K562 (cell line): Measurements from ENCODE around the gene ATMIN. TPM values are rescaled to one million over a fixed set of nuclear protein-coding genes. Genes with fewer than 3 reads are reported as not detected.

Experiments
- DIDO1 ChIP-seq: fragments of 450-650 bp; IDR thresholded peaks from 2 replicates; pipeline ENCODE4 v1.6.1; 2016; ENCODE audit warnings: low read depth, missing biosample characterization, missing genetic modification characterization
- EZH2 ChIP-seq: IDR thresholded peaks from 2 replicates; pipeline ENCODE4 v1.6.1; 2012; ENCODE audit warnings: low read depth, mild to moderate bottlenecking, inconsistent platforms, low read length, borderline replicate concordance
- HDAC1 ChIP-seq, 2 experiments: fragments of 450-650 bp; IDR thresholded peaks; 2 replicates each; pipeline ENCODE4 v1.6.1; 2016 to 2017; ENCODE audit warnings: inconsistent platforms in 1 of 2, mild to moderate bottlenecking in 1 of 2, moderate library complexity in 1 of 2
- MAFF ChIP-seq: IDR thresholded peaks from 2 replicates; pipeline ENCODE4 v1.6.1; 2012; ENCODE audit warnings: low read length, improper control_type of control experiment
- PRDM10 ChIP-seq: fragments of 450-650 bp; IDR thresholded peaks from 2 replicates; pipeline ENCODE4 v1.6.1; 2018; ENCODE audit not compliant: partially characterized antibody
- ZNF512 ChIP-seq: IDR thresholded peaks from 2 replicates; pipeline ENCODE4 v1.6.1; 2016; ENCODE audit warnings: missing genetic modification characterization, missing compliant biosample characterization
- ZNF766 ChIP-seq: fragments of 200-800 bp; sonication (Bioruptor generic); conservative IDR thresholded peaks from 2 replicates; pipeline ENCODE4 v1.6.1; 2016; ENCODE audit warnings: missing genetic modification characterization, missing compliant biosample characterization
- polyA plus RNA-seq, 8 experiments: library from polyadenylated mRNA; depleted of rRNA in 4 of 8; stranded (reverse) in 5 of 8; unstranded in 3 of 8; fragments of >200 nt; fragmentation: Nextera tagmentation in 2 of 8; fragmentation: Illumina TruSeq in 1 of 8; extraction: Ambion mirVana in 2 of 8; extraction: Trizol in 1 of 8; gene quantifications; 2 replicates each; pipeline versions ENCODE4 v1.2.1 to v1.2.3, GENCODE V29; 2011 to 2014; ENCODE audit warnings: inconsistent platforms in 1 of 8, missing spikeins in 1 of 8
- total RNA-seq, 7 experiments: library from RNA; depleted of rRNA in 6 of 7; stranded (reverse); fragments of >200 nt in 6 of 7; fragmentation: Illumina TruSeq in 2 of 7; extraction: Trizol in 2 of 7; gene quantifications; 2 replicates each; pipeline versions ENCODE4 v1.2.1 to v1.2.3, GENCODE V29; 2011 to 2021; ENCODE audit warnings: low replicate concordance in 1 of 7

Gene ATMIN
- total and polyA plus RNA-seq, 9 of the 15 experiments (the other 6 are each of a cell fraction or from before 2014, with no cell fraction given), result 6.7 to 40.9 (median 23.4) TPM

DNA sequence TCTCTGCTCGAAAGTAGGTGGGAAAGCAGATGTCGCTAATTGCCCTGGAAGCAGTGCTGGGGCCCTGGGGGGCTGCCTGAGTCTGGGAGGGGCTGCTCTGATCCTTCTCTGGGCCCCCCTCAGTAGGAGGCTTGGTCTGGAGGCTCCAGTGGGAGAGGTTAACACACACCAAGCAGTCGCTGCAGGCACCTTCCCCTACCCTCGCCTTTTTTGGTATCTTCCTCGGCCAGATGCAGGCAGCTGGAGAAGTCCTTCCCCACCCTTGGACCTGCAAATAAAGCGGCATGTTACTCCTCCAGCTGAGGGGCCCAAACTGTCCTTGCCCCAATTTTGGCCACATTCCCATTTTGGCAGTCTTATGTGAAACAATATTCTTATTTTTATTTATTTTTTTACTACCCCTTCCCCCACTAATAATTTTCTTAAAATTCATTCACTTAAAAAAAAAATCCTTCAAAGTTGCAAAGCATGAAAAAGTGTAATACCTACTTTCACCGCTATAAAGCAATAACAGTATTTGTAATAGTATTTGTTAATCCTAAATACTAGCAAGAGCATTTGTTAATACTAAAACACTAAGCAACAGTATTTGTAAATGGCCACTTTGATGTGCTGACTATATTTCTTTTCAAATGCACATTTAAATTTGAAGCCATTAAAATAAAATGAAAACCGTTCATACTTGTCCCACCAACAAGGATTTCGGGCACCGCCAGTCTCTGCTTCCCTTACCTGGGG is 26.4 kb downstream of the ATMIN start (continued):
- TF ChIP-seq PRDM10, result peak; percentile 94
- TF ChIP-seq EZH2, result no peak
- TF ChIP-seq DIDO1 (tag), result no peak
- TF ChIP-seq ZNF512 (tag), result no peak
- TF ChIP-seq ZNF766 (CRISPR knock-in tag), result no peak
- no peak for TF ChIP-seq MAFF
- no peak for TF ChIP-seq HDAC1 (IDR thresholded peaks at IDR 0.05)
